ENCODE results near the gene BICRAL. TPM values are rescaled to one million over a fixed set of nuclear protein-coding genes. Genes with fewer than 3 reads are reported as not detected.
A peak's percentile ranks its signal among the peaks of the same experiment; 100 is the strongest.

The BICRAL gene
- total and polyA plus RNA-seq, 2 of the 4 experiments (the other 2 are of a cell fraction), result 4.0 to 6.1 TPM

DNA sequence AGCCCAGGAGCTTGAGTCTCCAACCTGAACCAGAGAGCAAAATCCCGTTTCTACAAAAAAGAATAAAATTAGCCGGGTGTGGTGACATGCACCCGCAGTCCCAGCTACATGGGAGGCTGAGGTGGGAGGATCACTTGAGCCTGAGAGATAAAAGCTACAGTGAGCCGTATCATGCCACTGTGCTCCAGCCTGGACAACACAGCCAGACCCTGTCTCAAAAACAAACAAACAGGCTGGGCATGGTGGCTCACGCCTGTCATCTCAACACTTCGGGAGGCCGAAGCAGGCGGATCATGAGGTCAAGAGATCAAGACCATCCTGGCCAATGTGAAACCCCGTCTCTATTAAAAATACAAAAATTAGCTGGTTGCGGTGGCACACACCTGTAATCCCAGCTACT lies 122.6 kb downstream of the BICRAL start:
- Histone ChIP-seq H3K56ac (ENCODE audit: extremely low read depth, insufficient read depth, low read length) (no peak overlapping the region), H3K4me1 (ENCODE audit: control insufficient read depth, insufficient read depth, low read length) (peaks cover 3% of the 10 kb centered on the region; the same call in 1 of the 2 replicates), H2AK5ac (ENCODE audit: low read depth, low read length) (no peak overlapping the region), H3K14ac (replicated peaks; ENCODE audit: low read depth, low read length) (no peak overlapping the region), H4K5ac (ENCODE audit: low read depth, low read length) (no peak overlapping the region), H3K23ac (ENCODE audit: low read depth, low read length) (no peak overlapping the region), H3K27ac (ENCODE audit: insufficient read depth, low read length) (no peak overlapping the region), H3K9ac (ENCODE audit: low read depth, low read length) (no peak overlapping the region), H2AFZ (replicated peaks; ENCODE audit: low read length, poor library complexity) (no peak overlapping the region), H3K18ac (ENCODE audit: low read depth, low read length) (no peak overlapping the region), H2BK20ac (ENCODE audit: low read depth, low read length) (no peak overlapping the region), H3K4me2 (ENCODE audit: low read depth, low read length) (no peak overlapping the region), H2BK120ac (ENCODE audit: low read depth, low read length) (no peak overlapping the region), H4K20me1 (ENCODE audit: insufficient read depth, low read length) (no peaks in the 10 kb centered on the region), H3K9me3 (ENCODE audit: control insufficient read depth, insufficient read depth, low read length) (no peaks in the 10 kb centered on the region), H3K4ac (ENCODE audit: low read depth, low read length) (no peak overlapping the region), H2AK9ac (replicated peaks; ENCODE audit: low read depth, low read length, poor library complexity) (peak overlapping the region; percentile 24), H2BK15ac (ENCODE audit: low read depth, low read length) (no peak overlapping the region), H2BK5ac (ENCODE audit: low read depth, low read length, poor library complexity, severe bottlenecking) (no peak overlapping the region), H3K36me3 (ENCODE audit: control insufficient read depth, insufficient read depth, low read length) (no peaks in the 10 kb centered on the region), H3K4me3 (ENCODE audit: insufficient read depth, low read depth, low read length) (no peak overlapping the region), H3K9me1 (ENCODE audit: insufficient read depth, low read length) (no peaks in the 10 kb centered on the region), H3K79me1 (ENCODE audit: low read depth in 1 of 2, low read length in 2 of 2) (no peaks in the 10 kb centered on the region), H4K8ac (ENCODE audit: low read depth in 2 of 2, low read length in 2 of 2) (no peak overlapping the region), H3K27me3 (ENCODE audit: control insufficient read depth, insufficient read depth, low read length) (0 out of 2 replicates have a peak, but pooled peaks cover 2% of the 10 kb centered on the region), H4K91ac (ENCODE audit: insufficient read depth, low read depth, low read length) (no peak overlapping the region)
- POLR2A ChIA-PET (ENCODE audit: unreplicated experiment), result no interaction called here
- DNase-seq (no peak), ATAC-seq (ENCODE audit: low read depth) (no peak)
- dilution Hi-C loops (cut with HindIII; ENCODE audit: low sequenced_read_pairs, unreplicated experiment), result no loop called here
- WGBS, 2 experiments (ENCODE audit: extremely low coverage in 2 of 2, insufficient read length in 1 of 2), result 95% methylated on average over 8 of the region's 10 CpGs; no CpG with 5 or more reads in 1 of the 2 experiments
- in situ Hi-C loops (cut with MboI; ENCODE audit: low sequenced_read_pairs), result loop anchor here (10.0 kb wide), 1 partner anchor 240 kb away; no protein-coding TSS in a partner anchor
- CTCF ChIA-PET, result no interaction called here
- no TSS peak for BruUV-seq (replicated peaks)
- intact Hi-C loops (cut with micrococcal nuclease), result loop anchor here (5.0 to 10.0 kb wide), 2 partner anchors 73 to 430 kb away; partner anchors contain the start of gene PEX6
- no peak for TF ChIP-seq MAZ (IDR thresholded peaks at IDR 0.05; ENCODE audit: borderline replicate concordance, low read depth, low read length)
- TF ChIP-seq NFE2L2 (IDR thresholded peaks at IDR 0.05; ENCODE audit: low read depth, low read length), result no peak
- no peak for TF ChIP-seq ELK1 (IDR thresholded peaks at IDR 0.05; ENCODE audit: borderline replicate concordance, low read depth, low read length)
- no peak for TF ChIP-seq BHLHE40 (IDR thresholded peaks at IDR 0.05; ENCODE audit: low read depth, low read length)
- TF ChIP-seq POLR2A (IDR thresholded peaks at IDR 0.05; ENCODE audit: low read depth, low read length), result no peak
- TF ChIP-seq FOS (IDR thresholded peaks at IDR 0.05; ENCODE audit: low read depth, low read length), result no peak
- TF ChIP-seq SMC3 (IDR thresholded peaks at IDR 0.05; ENCODE audit: low read depth, low read length), result no peak
- TF ChIP-seq, protein P1, sequence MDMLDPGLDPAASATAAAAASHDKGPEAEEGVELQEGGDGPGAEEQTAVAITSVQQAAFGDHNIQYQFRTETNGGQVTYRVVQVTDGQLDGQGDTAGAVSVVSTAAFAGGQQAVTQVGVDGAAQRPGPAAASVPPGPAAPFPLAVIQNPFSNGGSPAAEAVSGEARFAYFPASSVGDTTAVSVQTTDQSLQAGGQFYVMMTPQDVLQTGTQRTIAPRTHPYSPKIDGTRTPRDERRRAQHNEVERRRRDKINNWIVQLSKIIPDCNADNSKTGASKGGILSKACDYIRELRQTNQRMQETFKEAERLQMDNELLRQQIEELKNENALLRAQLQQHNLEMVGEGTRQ (IDR thresholded peaks at IDR 0.05; ENCODE audit: low read depth, low read length), result no peak
- no peak for TF ChIP-seq CHD1 (IDR thresholded peaks at IDR 0.05; ENCODE audit: low read depth, low read length)
- TF ChIP-seq CEBPB (IDR thresholded peaks at IDR 0.05; ENCODE audit: low read depth, low read length), result no peak
- no peak for TF ChIP-seq MXI1 (IDR thresholded peaks at IDR 0.05; ENCODE audit: borderline replicate concordance, low read depth, low read length)
- no peak for TF ChIP-seq MAFK (IDR thresholded peaks at IDR 0.05; ENCODE audit: low read depth, low read length)
- TF ChIP-seq RAD21 (IDR thresholded peaks at IDR 0.05; ENCODE audit: low read length), result no peak
- TF ChIP-seq RCOR1 (IDR thresholded peaks at IDR 0.05; ENCODE audit: insufficient replicate concordance, low read length), result no peak
